PC-3 (cell line): Measurements from ENCODE around the gene PTGFR.

Experiments used
- CTCF ChIP-seq: fragments of 300-600 bp; sonication (generic); conservative IDR thresholded peaks from 2 replicates; pipeline ENCODE4 v1.5.1; 2017; ENCODE audit warnings: antibody characterized with exemption, low read depth, mild to moderate bottlenecking, low read length
- EZH2 ChIP-seq: fragments of 300-600 bp; sonication (generic); IDR thresholded peaks from one replicate; pipeline ENCODE4 v1.6.1; 2017; ENCODE audit warnings: antibody characterized with exemption, mild to moderate bottlenecking, low read length; ENCODE audit not compliant: unreplicated experiment

GRCh38 chr1:78553859-78554258, 63.1 kb downstream of the PTGFR start:
- peak; percentile 48; the same call in 1 of the 2 replicates for TF ChIP-seq CTCF
- no peak for TF ChIP-seq EZH2
